Measurements from ENCODE around the gene CALHM1.
"Not testable (repeated sequence)": the region's sequence is repeated elsewhere in the genome, so short reads cannot be mapped to it uniquely, and the experiment has no call there.

Gene CALHM1

DNA sequence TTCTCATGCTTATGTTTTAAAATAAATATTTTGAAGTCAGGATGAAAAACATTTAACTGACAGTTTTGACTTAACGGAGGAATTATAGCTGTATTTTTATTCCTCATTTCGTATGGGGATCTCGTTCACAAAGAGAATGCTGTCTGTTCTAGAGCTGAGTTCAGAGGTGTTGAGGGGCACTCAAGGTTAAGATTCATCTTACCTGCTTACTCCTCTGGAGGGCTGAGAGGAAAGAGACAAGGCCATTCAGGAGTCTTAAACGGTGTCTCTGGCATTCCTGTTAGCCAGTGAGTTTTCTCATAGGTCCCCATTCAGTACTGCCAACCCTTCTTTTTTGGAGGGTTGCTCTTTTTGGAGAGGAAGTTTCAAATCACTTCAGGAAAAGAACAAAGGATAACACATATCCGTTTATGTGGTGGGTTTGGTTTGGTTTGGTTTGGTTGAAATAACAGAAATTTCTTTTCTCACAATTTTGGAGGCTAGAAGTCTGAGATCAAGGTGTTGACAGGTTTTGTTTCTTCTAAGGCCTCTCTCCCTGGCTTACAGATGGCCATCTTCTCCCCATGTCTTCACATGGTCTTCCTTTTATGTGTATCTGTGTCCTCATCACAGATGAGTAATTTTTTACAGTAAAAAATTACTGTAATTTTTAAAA is 29.6 kb downstream of the CALHM1 start:
- no peak for DNase-seq

DNA sequence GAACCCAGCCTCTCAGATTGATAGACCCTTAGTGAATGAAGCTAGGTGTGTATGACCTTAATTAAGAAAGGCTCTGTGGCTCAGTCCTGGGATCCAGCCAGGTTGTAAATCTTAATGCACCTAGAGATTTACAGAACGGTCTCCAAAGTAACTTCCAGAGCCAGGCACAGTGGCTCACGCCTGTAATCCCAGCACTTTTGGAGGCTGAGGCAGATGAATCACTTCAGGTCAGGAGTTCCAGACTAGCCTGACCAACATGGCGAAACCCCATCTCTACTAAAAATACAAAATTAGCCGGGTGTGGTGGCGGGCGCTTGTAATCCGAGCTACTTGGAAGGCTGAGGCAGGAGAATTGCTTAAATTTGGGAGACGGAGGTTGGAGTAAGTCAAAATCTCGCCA is 30.8 kb downstream of the CALHM1 start:
- no peak for DNase-seq

DNA sequence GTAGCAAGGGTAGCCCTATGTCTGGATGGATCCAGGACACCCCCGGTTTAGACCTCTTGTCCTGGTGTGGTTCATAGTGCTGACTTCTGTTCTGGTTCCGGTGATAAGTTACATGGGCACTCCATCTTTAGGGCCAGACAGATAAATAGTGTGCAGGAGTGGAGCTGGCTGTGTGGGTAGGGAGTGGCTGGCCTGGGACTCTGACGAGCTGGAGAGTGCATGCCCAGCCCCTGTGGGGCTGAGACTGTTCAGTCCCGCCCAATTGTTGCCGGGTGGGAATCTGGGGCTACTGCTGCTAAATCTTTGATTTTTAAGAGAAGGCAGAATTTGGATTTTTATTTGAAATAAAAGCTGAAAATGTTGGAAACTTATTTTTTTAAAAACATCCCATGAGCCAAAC is 35.0 kb downstream of the CALHM1 start:
- DNase-seq = no peak

DNA sequence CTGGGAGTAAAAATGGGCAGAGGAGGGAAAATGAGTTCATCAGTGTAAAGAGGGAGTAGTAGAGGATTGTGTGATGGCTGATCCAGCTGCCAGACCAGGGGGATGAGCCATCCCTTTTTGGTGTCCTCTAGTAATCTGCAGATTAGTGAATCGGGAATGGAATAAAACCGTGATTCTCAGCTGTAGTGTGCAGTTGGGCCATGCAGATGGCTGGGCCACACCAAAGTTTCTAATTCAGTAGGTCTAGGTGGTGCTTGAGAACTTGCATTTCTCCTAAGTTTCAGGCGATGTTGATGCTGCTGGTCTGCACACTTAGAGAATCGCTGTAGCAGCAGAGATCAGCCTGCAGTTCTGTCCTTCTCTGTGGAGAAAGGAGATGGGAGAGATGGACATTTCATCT is 39.6 kb downstream of the CALHM1 start:
- DNase-seq = no peak

DNA sequence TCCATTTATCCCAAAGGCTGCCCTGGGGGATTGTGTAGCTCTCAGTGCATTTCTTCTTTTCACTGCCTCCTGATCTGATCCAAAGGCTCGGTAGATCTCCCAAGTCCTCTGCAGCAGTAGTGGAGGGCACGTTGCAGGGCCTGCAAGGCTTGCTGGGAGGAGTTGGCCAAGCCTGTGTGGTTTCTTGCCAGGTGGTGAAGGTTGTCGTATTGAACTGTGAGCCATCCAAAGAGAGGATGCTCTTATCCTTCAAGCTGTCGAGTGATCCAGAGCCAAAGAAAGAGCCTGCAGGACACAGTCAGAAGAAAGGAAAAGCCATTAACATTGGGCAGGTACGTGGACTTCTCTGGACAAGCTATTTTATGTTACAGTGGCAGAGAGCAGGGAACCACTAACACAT is 41.1 kb downstream of the CALHM1 start:
- no peak for DNase-seq

DNA sequence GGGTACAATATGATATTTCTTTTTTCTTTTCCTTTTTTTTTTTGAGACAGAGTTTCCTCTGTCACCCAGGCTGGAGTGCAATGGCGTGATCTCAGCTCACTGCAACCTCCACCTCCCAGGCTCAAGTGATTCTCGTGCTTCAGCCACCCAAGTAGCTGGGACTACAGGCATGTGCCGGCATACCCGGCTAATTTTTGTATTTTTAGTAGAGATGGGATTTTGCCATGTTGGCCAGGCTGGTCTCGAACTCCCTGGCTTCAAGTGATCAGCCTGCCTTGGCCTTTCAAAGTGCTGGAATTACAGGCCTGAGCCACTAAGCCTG is 41.6 kb downstream of the CALHM1 start:
- DNase-seq = not testable (repeated sequence)

DNA sequence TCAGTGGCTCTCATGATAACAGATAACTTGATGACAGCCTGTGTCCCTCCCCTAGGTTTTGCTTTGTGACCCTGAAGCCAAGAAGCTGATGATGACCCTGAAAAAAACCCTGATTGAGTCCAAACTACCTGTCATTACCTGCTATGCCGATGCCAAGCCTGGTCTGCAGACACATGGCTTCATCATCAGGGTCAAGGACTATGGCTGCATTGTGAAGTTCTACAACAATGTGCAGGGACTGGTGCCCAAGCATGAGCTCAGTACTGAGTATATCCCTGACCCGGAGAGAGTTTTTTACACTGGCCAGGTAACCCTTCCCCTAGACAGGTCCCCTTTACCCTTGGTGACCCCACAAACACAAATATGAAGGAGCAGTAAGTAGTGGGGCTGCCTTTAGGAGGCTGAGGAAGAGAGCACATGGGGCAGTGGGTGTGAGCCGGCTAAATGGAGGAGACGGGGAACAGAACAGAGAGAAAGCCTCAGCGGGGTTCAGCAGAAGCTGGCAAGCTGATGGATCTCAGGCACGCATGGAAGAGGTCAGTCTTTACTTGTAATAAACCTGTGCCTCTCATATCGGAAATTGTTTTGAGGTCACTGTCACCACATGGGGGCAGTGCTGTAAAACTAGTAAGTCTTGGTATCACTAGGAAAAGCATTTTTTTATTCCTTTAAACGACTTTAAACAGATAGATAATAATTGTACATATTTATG is 42.1 kb downstream of the CALHM1 start:
- no peak for DNase-seq

DNA sequence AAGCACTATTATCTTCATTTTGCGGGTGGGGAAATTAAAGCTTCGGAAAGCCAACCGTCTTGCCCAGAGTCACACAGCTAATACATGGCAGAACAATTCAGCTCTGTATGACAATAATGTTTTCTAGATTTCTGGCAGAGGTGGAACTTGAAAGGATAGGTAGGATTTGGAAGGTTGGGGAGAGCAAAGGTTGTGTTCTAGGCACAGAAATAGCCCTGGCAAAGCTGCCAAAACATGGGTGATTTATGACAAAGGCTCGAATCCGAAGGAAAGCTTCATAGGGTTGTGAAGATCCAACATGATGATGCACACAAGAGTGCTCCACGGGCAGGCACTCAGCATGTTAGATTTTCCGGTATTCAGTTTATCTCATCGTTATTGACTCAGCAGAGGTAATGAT is 43.1 kb downstream of the CALHM1 start:
- no peak for DNase-seq

DNA sequence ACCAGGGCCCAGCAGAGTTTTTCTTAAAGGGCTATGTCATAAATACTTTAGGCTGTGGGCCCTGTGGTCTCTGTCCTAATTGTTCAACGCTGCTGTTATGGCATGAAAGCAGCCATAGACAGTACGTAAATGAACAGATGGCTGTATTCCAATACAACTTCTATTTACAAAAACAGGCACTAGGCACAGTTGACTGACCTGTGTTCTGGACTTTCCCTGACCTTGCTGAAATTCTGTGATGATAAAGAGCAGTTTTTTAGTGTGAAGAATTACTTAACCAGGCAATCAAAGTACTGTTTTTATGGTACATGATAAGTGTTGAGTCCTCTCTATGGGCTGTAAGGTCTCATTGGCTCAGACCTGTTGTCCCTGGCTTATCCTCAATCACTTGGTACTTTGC is 45.1 kb downstream of the CALHM1 start:
- no peak for DNase-seq

All from NCI-H526 treated with DMSO at 0.1 percent for 48 hours (cell line).